K562 (cell line): ENCODE results near the gene CYTH1. TPM values are rescaled to one million over a fixed set of nuclear protein-coding genes. Genes with fewer than 3 reads are reported as not detected.
A peak's percentile ranks its signal among the peaks of the same experiment; 100 is the strongest.

ENCODE experiments used
- DDX20 ChIP-seq: fragments of 450-650 bp; IDR thresholded peaks from 2 replicates; pipeline ENCODE4 v1.6.1; 2016; ENCODE audit warnings: missing genetic modification characterization, low read depth, mild to moderate bottlenecking, missing compliant biosample characterization, moderate library complexity
- MAFG ChIP-seq: fragments of 450-650 bp; conservative IDR thresholded peaks from 2 replicates; pipeline ENCODE4 v1.6.1; 2016; ENCODE audit warnings: missing genetic modification characterization, missing compliant biosample characterization
- MITF ChIP-seq: IDR thresholded peaks from 2 replicates; pipeline ENCODE4 v1.6.1; 2014; ENCODE audit warnings: antibody characterized with exemption
- RREB1 ChIP-seq: fragments of 250-450 bp; sonication (Bioruptor Pico); IDR thresholded peaks from 2 replicates; pipeline ENCODE4 v1.4.0; 2020
- TARDBP ChIP-seq: fragments of 450-650 bp; IDR thresholded peaks from 2 replicates; pipeline ENCODE4 v1.6.1; 2016
- polyA plus RNA-seq, 8 experiments: library from polyadenylated mRNA; depleted of rRNA in 4 of 8; stranded (reverse) in 5 of 8; unstranded in 3 of 8; fragments of >200 nt; fragmentation: Nextera tagmentation in 2 of 8; fragmentation: Illumina TruSeq in 1 of 8; extraction: Ambion mirVana in 2 of 8; extraction: Trizol in 1 of 8; gene quantifications; 2 replicates each; pipeline versions ENCODE4 v1.2.1 to v1.2.3, GENCODE V29; 2011 to 2014; ENCODE audit warnings: inconsistent platforms in 1 of 8, missing spikeins in 1 of 8
- total RNA-seq, 7 experiments: library from RNA; depleted of rRNA in 6 of 7; stranded (reverse); fragments of >200 nt in 6 of 7; fragmentation: Illumina TruSeq in 2 of 7; extraction: Trizol in 2 of 7; gene quantifications; 2 replicates each; pipeline versions ENCODE4 v1.2.1 to v1.2.3, GENCODE V29; 2011 to 2021; ENCODE audit warnings: low replicate concordance in 1 of 7
- TF ChIP-seq, protein P1 (sequence below): fragments of 250-450 bp; sonication (Bioruptor Pico); IDR thresholded peaks from 2 replicates; pipeline ENCODE4 v1.8.0; 2021; ENCODE audit warnings: mild to moderate bottlenecking, moderate library complexity
- TF ChIP-seq, protein P2 (sequence below): fragments of 200-800 bp; sonication (Bioruptor generic); IDR thresholded peaks from 2 replicates; pipeline ENCODE4 v1.6.1; 2016; ENCODE audit warnings: missing genetic modification characterization, missing compliant biosample characterization
- TF ChIP-seq, protein P3 (sequence below): fragments of 450-650 bp; IDR thresholded peaks from one replicate; pipeline ENCODE4 v1.6.1; 2018; ENCODE audit warnings: mild to moderate bottlenecking, moderate library complexity; ENCODE audit not compliant: partially characterized antibody

CYTH1 gene
- total and polyA plus RNA-seq, 9 of the 15 experiments (the other 6 are each of a cell fraction or from before 2014, with no cell fraction given) = 0.52 to 27.7 (median 16.8) TPM

- TF ChIP-seq MITF (no peak), RREB1 (no peak), DDX20 (tag) (no peak), MAFG (no peak), TARDBP (peak; percentile 75)
- TF ChIP-seq, protein P1, sequence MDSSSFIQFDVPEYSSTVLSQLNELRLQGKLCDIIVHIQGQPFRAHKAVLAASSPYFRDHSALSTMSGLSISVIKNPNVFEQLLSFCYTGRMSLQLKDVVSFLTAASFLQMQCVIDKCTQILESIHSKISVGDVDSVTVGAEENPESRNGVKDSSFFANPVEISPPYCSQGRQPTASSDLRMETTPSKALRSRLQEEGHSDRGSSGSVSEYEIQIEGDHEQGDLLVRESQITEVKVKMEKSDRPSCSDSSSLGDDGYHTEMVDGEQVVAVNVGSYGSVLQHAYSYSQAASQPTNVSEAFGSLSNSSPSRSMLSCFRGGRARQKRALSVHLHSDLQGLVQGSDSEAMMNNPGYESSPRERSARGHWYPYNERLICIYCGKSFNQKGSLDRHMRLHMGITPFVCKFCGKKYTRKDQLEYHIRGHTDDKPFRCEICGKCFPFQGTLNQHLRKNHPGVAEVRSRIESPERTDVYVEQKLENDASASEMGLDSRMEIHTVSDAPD = no peak
- TF ChIP-seq, protein P2, sequence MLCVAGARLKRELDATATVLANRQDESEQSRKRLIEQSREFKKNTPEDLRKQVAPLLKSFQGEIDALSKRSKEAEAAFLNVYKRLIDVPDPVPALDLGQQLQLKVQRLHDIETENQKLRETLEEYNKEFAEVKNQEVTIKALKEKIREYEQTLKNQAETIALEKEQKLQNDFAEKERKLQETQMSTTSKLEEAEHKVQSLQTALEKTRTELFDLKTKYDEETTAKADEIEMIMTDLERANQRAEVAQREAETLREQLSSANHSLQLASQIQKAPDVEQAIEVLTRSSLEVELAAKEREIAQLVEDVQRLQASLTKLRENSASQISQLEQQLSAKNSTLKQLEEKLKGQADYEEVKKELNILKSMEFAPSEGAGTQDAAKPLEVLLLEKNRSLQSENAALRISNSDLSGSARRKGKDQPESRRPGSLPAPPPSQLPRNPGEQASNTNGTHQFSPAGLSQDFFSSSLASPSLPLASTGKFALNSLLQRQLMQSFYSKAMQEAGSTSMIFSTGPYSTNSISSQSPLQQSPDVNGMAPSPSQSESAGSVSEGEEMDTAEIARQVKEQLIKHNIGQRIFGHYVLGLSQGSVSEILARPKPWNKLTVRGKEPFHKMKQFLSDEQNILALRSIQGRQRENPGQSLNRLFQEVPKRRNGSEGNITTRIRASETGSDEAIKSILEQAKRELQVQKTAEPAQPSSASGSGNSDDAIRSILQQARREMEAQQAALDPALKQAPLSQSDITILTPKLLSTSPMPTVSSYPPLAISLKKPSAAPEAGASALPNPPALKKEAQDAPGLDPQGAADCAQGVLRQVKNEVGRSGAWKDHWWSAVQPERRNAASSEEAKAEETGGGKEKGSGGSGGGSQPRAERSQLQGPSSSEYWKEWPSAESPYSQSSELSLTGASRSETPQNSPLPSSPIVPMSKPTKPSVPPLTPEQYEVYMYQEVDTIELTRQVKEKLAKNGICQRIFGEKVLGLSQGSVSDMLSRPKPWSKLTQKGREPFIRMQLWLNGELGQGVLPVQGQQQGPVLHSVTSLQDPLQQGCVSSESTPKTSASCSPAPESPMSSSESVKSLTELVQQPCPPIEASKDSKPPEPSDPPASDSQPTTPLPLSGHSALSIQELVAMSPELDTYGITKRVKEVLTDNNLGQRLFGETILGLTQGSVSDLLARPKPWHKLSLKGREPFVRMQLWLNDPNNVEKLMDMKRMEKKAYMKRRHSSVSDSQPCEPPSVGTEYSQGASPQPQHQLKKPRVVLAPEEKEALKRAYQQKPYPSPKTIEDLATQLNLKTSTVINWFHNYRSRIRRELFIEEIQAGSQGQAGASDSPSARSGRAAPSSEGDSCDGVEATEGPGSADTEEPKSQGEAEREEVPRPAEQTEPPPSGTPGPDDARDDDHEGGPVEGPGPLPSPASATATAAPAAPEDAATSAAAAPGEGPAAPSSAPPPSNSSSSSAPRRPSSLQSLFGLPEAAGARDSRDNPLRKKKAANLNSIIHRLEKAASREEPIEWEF (CRISPR knock-in tag) = no peak
- TF ChIP-seq, protein P3, sequence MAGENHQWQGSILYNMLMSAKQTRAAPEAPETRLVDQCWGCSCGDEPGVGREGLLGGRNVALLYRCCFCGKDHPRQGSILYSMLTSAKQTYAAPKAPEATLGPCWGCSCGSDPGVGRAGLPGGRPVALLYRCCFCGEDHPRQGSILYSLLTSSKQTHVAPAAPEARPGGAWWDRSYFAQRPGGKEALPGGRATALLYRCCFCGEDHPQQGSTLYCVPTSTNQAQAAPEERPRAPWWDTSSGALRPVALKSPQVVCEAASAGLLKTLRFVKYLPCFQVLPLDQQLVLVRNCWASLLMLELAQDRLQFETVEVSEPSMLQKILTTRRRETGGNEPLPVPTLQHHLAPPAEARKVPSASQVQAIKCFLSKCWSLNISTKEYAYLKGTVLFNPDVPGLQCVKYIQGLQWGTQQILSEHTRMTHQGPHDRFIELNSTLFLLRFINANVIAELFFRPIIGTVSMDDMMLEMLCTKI = no peak
These were observed 15.9 kb upstream of the CYTH1 start (continued) for GRCh38 chr17:78797691-78798585.
